Body of pancreas (tissue), 4 donors: ENCODE results near the gene NRF1.
"Not testable (repeated sequence)": the region's sequence is repeated elsewhere in the genome, so short reads cannot be mapped to it uniquely, and the experiment has no call there.

ENCODE experiments used
- POLR2A ChIP-seq, 3 donors: fragments of 450-650 bp; IDR thresholded peaks; one replicate each; pipeline ENCODE4 v1.6.1; 2016; ENCODE audit warnings: antibody characterized with exemption in 3 of 3, mild to moderate bottlenecking in 2 of 3
- TF ChIP-seq, protein P1 (sequence below), 7 experiments: fragments of 450-650 bp in 4 of 7; fragments of 200-600 bp in 3 of 7; sonication (generic) in 3 of 7; IDR thresholded peaks; one replicate each; pipeline ENCODE4 v1.5.1; 2016 to 2019; ENCODE audit warnings: antibody characterized with exemption in 7 of 7

DNA sequence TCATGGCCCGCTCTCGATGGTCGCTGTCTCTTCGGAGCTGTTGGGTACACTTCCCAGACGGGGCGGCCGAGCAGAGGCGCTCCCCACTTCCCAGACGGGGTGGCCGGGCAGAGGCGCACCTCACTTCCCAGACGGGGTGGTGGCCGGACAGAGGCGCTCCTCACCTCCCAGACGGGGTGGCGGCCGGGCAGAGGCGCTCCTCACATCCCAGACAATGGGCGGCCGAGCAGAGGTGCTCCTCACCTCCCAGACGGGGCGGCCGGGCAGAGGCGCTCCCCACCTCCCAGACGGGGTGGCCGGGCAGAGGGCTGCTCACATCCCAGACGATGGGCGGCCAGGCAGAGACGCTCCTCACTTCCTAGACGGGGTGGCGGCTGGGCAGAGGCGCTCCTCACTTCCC, 51.7 kb downstream of the NRF1 start:
- TF ChIP-seq, protein P1, sequence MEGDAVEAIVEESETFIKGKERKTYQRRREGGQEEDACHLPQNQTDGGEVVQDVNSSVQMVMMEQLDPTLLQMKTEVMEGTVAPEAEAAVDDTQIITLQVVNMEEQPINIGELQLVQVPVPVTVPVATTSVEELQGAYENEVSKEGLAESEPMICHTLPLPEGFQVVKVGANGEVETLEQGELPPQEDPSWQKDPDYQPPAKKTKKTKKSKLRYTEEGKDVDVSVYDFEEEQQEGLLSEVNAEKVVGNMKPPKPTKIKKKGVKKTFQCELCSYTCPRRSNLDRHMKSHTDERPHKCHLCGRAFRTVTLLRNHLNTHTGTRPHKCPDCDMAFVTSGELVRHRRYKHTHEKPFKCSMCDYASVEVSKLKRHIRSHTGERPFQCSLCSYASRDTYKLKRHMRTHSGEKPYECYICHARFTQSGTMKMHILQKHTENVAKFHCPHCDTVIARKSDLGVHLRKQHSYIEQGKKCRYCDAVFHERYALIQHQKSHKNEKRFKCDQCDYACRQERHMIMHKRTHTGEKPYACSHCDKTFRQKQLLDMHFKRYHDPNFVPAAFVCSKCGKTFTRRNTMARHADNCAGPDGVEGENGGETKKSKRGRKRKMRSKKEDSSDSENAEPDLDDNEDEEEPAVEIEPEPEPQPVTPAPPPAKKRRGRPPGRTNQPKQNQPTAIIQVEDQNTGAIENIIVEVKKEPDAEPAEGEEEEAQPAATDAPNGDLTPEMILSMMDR (IDR thresholded peaks at IDR 0.05) = not testable (repeated sequence)
- not testable (repeated sequence) for TF ChIP-seq POLR2A (IDR thresholded peaks at IDR 0.05)
